M059J (cell line): ENCODE measurements around the gene RFPL4A. TPM values are rescaled to one million over a fixed set of nuclear protein-coding genes. Genes with fewer than 3 reads are reported as not detected.
"Not testable (repeated sequence)": the region's sequence is repeated elsewhere in the genome, so short reads cannot be mapped to it uniquely, and the experiment has no call there.

ENCODE experiments used
- DNase-seq: peaks from one replicate; pipeline ENCODE4 v3.0.0-alpha.2; 2012; ENCODE audit warnings: low read depth
- total RNA-seq: library from RNA; depleted of rRNA; stranded (reverse); fragments of >200 nt; shearing (Covaris generic); gene quantifications from 2 replicates; pipeline ENCODE4 v1.2.3, GENCODE V29; 2014; rRNA removed

The RFPL4A gene
- not detected in 2 replicates for total RNA-seq

DNA sequence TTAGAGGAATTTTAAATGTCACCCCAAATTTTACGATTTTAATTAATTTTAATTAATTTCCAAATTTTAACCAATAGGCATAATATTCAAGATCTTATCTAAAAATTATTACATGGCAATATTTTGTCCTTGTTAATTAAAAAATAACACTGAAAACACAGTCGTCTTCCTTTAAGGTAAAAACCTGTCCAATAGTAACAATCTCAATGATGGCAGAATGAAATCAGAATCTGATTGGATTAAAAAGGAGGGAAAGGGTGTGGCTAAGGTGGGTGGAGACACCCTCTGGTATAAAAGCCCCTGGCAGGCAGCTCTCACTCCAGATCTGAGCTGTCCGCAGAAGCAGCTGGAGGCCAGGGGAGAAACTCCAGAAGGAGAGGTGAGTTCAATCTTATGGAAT lies at the start of gene RFPL4A:
Gene RFPL4A (plus strand): TSS at position 301 of the 400 bp plus-strand sequence. CDS start 2,704 bp downstream, outside the sequence.
- not testable (repeated sequence) for DNase-seq

- no peak for DNase-seq
Measured at GRCh38 chr19:55711719-55712118, 47.2 kb upstream of the RFPL4A start.

DNA sequence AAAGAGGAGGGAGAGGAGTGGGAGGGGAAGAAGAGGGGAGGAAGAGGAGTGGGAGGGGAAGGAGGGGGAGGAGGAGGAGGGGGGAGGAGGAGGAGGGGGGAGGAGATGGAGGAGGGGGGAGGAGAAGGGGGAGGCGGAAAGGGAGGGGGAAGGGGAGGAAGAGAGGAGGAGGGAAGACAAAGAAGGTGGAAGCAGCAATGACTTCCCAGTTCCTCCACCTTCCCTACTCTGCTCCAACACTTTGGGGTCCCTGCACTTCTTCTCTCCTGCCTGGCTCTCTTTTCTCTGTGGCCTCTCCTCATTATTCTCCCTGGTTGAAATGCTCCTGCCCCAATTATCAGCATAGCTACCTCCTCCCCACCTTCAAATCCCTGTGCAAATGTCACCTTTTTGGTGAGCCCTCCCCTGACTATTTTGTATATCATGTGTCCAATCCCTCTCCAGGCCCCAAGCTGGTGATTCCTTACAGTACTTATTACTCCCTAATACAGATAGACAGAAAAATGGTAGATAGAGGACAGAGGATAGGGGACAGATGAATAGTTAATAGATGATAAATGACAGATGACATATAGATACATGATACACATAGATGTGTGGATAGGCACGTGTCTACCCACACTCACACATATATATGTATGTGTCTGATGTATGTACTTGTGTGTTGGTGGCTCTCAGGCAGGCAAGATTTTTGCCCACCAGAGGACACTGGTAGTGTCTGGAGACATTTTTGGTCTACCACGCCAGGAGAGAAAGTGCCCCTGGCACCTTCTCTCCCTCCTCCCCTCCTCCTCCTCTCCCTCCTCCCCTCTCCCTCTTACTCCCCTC lies 45.9 kb upstream of the RFPL4A start:
- no peak for DNase-seq

DNA sequence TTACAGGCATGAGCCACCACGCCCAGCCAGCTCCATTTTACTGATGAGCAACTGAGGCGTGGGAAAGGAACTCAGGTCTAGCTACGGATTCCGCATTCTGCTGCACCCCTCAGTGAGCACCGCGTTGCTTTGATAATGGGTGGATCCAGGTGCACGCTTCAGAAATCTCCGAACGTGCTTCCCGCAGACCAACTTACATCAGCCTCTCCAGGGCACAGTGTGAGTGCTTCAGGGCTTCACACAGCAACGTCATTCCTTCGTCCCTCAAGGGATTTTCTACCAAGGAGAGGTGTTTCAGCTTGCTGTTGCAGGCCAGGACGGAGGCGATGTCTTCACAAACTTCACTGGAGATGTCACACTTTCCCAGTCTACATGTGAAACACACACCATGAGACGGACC lies 42.4 kb upstream of the RFPL4A start:
- DNase-seq, result no peak

GRCh38 chr19:55717251-55717650 lies 41.6 kb upstream of the RFPL4A start:
- no peak for DNase-seq

DNA sequence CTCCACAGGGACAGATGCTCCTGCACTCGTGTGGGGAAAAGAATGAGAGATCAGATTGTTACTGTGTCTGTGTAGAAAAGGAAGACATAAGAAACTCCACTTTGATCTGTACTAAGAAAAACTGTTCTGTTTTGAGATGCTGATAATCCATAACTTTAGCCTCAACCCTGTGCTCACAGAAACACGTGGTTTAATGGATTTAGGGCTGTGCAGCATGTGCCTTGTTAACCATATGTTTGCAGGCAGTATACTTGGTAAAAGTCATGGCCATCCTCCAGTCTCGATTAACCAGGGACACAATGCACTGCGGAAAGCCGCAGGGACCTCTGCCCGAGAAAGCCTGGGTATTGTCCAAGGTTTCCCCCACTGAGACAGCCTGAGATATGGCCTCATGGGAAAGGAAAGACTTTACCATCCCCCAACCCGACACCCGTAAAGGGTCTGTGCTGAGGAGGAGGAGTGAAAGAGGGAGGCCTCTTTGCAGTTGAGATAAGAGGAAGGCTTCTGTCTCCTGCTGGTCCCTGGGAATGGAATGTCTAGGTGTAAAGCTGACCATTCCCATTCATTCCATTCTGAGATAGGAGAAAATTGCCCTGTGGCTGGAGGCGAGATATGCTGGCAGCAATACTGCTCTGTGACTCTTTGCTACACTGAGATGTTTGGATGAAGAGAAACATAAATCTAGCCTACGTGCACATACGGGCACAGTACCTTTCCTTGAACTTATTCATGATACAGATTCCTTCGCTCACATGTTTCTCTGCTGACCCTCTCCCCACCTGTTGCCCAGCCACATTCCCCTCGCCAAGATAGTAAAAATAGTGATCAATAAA lies 40.8 kb upstream of the RFPL4A start:
- DNase-seq, result not testable (repeated sequence)

GRCh38 chr19:55720214-55720746 lies 38.6 kb upstream of the RFPL4A start:
- DNase-seq, result no peak

- no peak for DNase-seq
Measured at GRCh38 chr19:55720801-55721200, 38.1 kb upstream of the RFPL4A start.

- DNase-seq, result no peak
Measured at GRCh38 chr19:55723491-55723890, 35.4 kb upstream of the RFPL4A start.

- not testable (repeated sequence) for DNase-seq
Measured at GRCh38 chr19:55730378-55730777, 28.5 kb upstream of the RFPL4A start.

GRCh38 chr19:55738302-55738701 lies 20.6 kb upstream of the RFPL4A start, which contains the start of gene NLRP9:
TSS of gene NLRP9 (minus strand) at chr19:55738402. CDS start at chr19:55738374, 28 bp downstream.
- DNase-seq, result no peak

- no peak for DNase-seq
Measured at GRCh38 chr19:55750715-55751114, 8.2 kb upstream of the RFPL4A start.

DNA sequence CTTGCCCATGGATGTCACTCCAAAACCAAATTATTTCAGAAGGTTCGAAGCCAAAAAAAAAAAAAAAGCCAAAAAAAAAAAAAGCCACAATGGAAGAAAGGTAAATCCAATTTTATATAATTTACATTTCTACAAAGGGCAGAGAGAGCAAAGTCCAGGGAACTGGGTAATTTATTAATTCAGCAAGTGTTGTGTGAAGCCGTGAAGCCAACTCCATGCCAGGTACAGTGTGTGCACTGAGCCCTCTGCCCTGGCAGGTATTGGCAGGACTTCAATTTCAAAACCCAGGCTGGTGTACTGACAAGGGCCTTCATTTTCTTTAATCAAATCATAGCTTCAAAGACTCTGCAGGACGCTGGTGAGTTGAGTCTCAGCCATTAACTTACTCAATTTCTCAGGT lies 5.5 kb upstream of the RFPL4A start:
- DNase-seq, result no peak

GRCh38 chr19:55756808-55757207 lies 2.1 kb upstream of the RFPL4A start:
- DNase-seq, result not testable (repeated sequence)

GRCh38 chr19:55766466-55766865 lies 7.6 kb downstream of the RFPL4A start:
- DNase-seq, result peak; percentile 38

GRCh38 chr19:55768818-55769217 lies 9.9 kb downstream of the RFPL4A start, which contains the start of gene RFPL4AL1:
TSS of gene RFPL4AL1 (plus strand) at chr19:55769118. CDS start at chr19:55771805, 2,687 bp downstream.
- DNase-seq, result not testable (repeated sequence)

DNA sequence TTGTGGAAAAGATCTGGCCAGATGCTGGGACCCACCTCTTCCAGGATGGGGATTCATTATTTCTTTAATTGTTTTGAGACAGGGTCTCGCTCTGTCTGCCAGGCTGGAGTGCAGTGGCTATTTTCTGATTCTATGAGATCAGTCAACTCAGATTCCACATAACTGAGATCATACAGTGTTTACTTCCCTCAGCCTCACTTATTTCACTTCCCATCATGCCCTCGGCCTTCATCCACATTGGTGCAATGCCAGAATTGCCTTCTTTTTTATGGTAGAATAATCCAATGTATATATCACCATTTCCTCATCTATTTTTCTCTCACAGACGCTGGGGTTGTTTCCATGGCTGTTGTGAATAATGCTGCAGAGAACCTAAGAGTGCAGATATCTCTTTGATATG lies 10.7 kb downstream of the RFPL4A start:
- not testable (repeated sequence) for DNase-seq

DNA sequence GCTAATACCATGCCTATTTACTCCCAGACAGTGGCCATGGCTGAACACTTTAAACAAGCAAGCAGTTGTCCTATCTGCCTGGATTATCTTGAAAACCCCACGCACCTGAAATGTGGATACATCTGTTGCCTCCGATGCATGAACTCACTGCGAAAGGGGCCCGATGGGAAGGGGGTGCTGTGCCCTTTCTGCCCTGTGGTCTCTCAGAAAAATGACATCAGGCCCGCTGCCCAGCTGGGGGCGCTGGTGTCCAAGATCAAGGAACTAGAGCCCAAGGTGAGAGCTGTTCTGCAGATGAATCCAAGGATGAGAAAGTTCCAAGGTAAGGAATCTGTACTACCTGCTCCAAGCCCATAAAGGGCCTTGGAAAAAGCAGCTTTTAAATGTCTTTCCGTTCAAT lies 18.6 kb downstream of the RFPL4A start:
- peak; percentile 27 for DNase-seq

DNA sequence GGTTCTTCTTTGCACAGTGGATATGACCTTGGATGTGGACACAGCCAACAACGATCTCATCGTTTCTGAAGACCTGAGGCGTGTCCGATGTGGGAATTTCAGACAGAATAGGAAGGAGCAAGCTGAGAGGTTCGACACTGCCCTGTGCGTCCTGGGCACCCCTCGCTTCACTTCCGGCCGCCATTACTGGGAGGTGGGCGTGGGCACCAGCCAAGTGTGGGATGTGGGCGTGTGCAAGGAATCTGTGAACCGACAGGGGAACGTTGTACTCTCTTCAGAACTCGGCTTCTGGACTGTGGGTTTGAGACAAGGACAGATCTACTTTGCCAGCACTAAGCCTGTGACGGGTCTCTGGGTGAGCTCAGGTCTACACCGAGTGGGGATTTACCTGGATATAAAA lies 19.4 kb downstream of the RFPL4A start:
- DNase-seq, result no peak

GRCh38 chr19:55781112-55781511 lies 22.2 kb downstream of the RFPL4A start:
- no peak for DNase-seq

GRCh38 chr19:55795021-55795420 lies 36.1 kb downstream of the RFPL4A start:
- no peak for DNase-seq

GRCh38 chr19:55801416-55801815 lies 42.5 kb downstream of the RFPL4A start:
- no peak for DNase-seq
